Liver (tissue), 9 donors: ENCODE data around the gene SETBP1. TPM values are rescaled to one million over a fixed set of nuclear protein-coding genes. Genes with fewer than 3 reads are reported as not detected.

ENCODE experiments used
- DNase-seq: peaks from one replicate; pipeline ENCODE4 v3.0.0-alpha.2; 2017; ENCODE audit warnings: low spot score
- H3K27ac ChIP-seq, 2 donors: one replicate each; pipeline ENCODE4 v1.7.0; 2013; ENCODE audit warnings: inconsistent platforms in 2 of 2, low read length in 2 of 2, control low read depth in 1 of 2, low read depth in 1 of 2, mild to moderate bottlenecking in 1 of 2
- H3K27me3 ChIP-seq, 4 donors: one replicate each; pipeline versions ENCODE4 v1.6.1 to v1.7.0; 2013; ENCODE audit warnings: low read length in 3 of 4, inconsistent platforms in 1 of 4, mild to moderate bottlenecking in 1 of 4, moderate library complexity in 1 of 4; ENCODE audit not compliant: control insufficient read depth in 4 of 4, insufficient read depth in 4 of 4
- H3K36me3 ChIP-seq, 4 donors: one replicate each; pipeline versions ENCODE4 v1.6.1 to v1.7.0; 2013; ENCODE audit warnings: low read length in 3 of 4, mild to moderate bottlenecking in 3 of 4, low read depth in 1 of 4, moderate library complexity in 1 of 4; ENCODE audit not compliant: control insufficient read depth in 4 of 4, insufficient read depth in 3 of 4
- H3K4me1 ChIP-seq, 4 donors: one replicate each; pipeline versions ENCODE4 v1.6.1 to v1.7.0; 2013; ENCODE audit warnings: low read length in 3 of 4, mild to moderate bottlenecking in 3 of 4, moderate library complexity in 1 of 4; ENCODE audit not compliant: control insufficient read depth in 4 of 4, insufficient read depth in 4 of 4
- H3K4me3 ChIP-seq, 3 donors: one replicate each; pipeline versions ENCODE4 v1.6.1 to v1.7.0; 2013; ENCODE audit warnings: low read length in 3 of 3, control low read depth in 1 of 3, low read depth in 1 of 3, mild to moderate bottlenecking in 1 of 3
- H3K9ac ChIP-seq, 2 donors: one replicate each; pipeline ENCODE4 v1.7.0; 2013; ENCODE audit warnings: low read length in 2 of 2, mild to moderate bottlenecking in 2 of 2, moderate library complexity in 2 of 2, control low read depth in 1 of 2, low read depth in 1 of 2
- H3K9me3 ChIP-seq, 4 donors: one replicate each; pipeline versions ENCODE4 v1.6.1 to v1.7.0; 2013; ENCODE audit warnings: low read length in 3 of 4; ENCODE audit not compliant: control insufficient read depth in 4 of 4
- EGR1 ChIP-seq, 2 donors: IDR thresholded peaks; 2 replicates each; pipeline ENCODE4 v1.6.1; 2016 to 2018; ENCODE audit warnings: antibody characterized with exemption in 2 of 2, low read depth in 2 of 2
- FOXA1 ChIP-seq: IDR thresholded peaks from 2 replicates; pipeline ENCODE4 v1.6.1; 2016; ENCODE audit warnings: antibody characterized with exemption
- FOXA2 ChIP-seq: IDR thresholded peaks from 2 replicates; pipeline ENCODE4 v1.6.1; 2016; ENCODE audit warnings: antibody characterized with exemption
- GABPA ChIP-seq, 2 donors: IDR thresholded peaks in 1 of 2; conservative IDR thresholded peaks in 1 of 2; 2 replicates each; pipeline ENCODE4 v1.6.1; 2016; ENCODE audit warnings: antibody characterized with exemption in 2 of 2, mild to moderate bottlenecking in 1 of 2, moderate library complexity in 1 of 2
- HNF4A ChIP-seq, 2 donors: conservative IDR thresholded peaks; 2 replicates each; pipeline ENCODE4 v1.6.1; 2016; ENCODE audit warnings: antibody characterized with exemption in 2 of 2, mild to moderate bottlenecking in 2 of 2
- HNF4G ChIP-seq: IDR thresholded peaks from 2 replicates; pipeline ENCODE4 v1.6.1; 2016; ENCODE audit warnings: antibody characterized with exemption
- JUND ChIP-seq, 2 donors: IDR thresholded peaks; 2 replicates each; pipeline ENCODE4 v1.6.1; 2016; ENCODE audit warnings: antibody characterized with exemption in 2 of 2
- NR2F2 ChIP-seq: IDR thresholded peaks from 2 replicates; pipeline ENCODE4 v1.6.1; 2016; ENCODE audit warnings: antibody characterized with exemption
- RAD21 ChIP-seq, 2 donors: IDR thresholded peaks; 2 replicates each; pipeline ENCODE4 v1.6.1; 2016; ENCODE audit warnings: antibody characterized with exemption in 2 of 2, mild to moderate bottlenecking in 2 of 2
- REST ChIP-seq: IDR thresholded peaks from 2 replicates; pipeline ENCODE4 v1.6.1; 2016; ENCODE audit warnings: antibody characterized with exemption, mild to moderate bottlenecking
- RXRA ChIP-seq, 2 donors: IDR thresholded peaks; 2 replicates each; pipeline ENCODE4 v1.6.1; 2017 to 2018; ENCODE audit warnings: antibody characterized with exemption in 2 of 2, mild to moderate bottlenecking in 1 of 2
- SP1 ChIP-seq: IDR thresholded peaks from 2 replicates; pipeline ENCODE4 v1.6.1; 2018; ENCODE audit warnings: antibody characterized with exemption, mild to moderate bottlenecking
- YY1 ChIP-seq: IDR thresholded peaks from 2 replicates; pipeline ENCODE4 v1.6.1; 2016; ENCODE audit warnings: antibody characterized with exemption, mild to moderate bottlenecking
- WGBS: extraction: QIAGEN DNeasy Blood & Tissue Kit; methylation state at CpG from one replicate; pipeline ENCODE4 v1.1.7; 2013; 5-methylcytosine and 5-hydroxymethylcytosine counted together
- polyA plus RNA-seq, 2 donors: library from polyadenylated mRNA; stranded (reverse) in 1 of 2; unstranded in 1 of 2; fragments of 200-250 nt in 1 of 2; fragments of >200 nt in 1 of 2; fragmentation: Nextera tagmentation in 1 of 2; extraction: Ambion mirVana in 1 of 2; gene quantifications; one replicate each; pipeline versions ENCODE4 v1.2.1 to v1.2.3, GENCODE V29; 2013 to 2015
- total RNA-seq, 2 donors: library from RNA; depleted of rRNA; stranded (reverse); fragments of >200 nt; gene quantifications; one replicate each; pipeline ENCODE4 v1.2.3, GENCODE V29; 2014
- TF ChIP-seq, protein P1 (sequence below): IDR thresholded peaks from 2 replicates; pipeline ENCODE4 v1.6.1; 2016; ENCODE audit warnings: antibody characterized with exemption
- TF ChIP-seq, protein P2 (sequence below): fragments of 150-350 bp; IDR thresholded peaks from 2 replicates; pipeline ENCODE4 v1.5.1; 2017; ENCODE audit warnings: improper control_type of control experiment, low read depth, low read length; ENCODE audit not compliant: missing input control
- TF ChIP-seq, protein P3 (sequence below): IDR thresholded peaks from 2 replicates; pipeline ENCODE4 v1.6.1; 2016; ENCODE audit warnings: antibody characterized with exemption
- TF ChIP-seq, protein P4 (sequence below): IDR thresholded peaks from 2 replicates; pipeline ENCODE4 v1.6.1; 2016; ENCODE audit warnings: antibody characterized with exemption
- donor health status: healthy.
- donor health status: healthy.
- donor health status: healthy.
- donor health status: healthy.
- donor health status: healthy.

The SETBP1 gene
- total and polyA plus RNA-seq, 4 donors: 2.5 to 15.8 (median 4.7) TPM

DNA sequence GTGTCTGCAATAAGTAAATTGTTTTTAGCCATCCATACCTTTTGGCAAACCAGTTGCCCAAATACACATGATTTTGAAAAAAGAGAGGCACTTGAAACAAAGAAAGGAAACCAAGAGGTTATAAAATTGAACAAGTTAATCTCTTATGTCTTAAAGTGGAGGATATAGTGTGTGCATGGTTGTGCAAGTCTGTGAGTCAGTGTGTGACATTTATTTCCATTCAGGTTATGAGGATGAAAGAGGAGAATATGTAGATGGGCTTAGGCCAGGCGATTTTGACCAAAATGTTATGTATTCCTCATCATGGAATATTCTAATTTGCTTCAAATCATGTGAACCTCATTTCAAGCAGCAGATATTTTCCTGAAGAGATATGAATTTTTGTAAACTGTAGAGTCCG is 123.3 kb downstream of the SETBP1 start:
- 94% methylated on average over 2 of the region's 2 CpGs for WGBS

More for the DNA sequence above, 123.3 kb downstream of the SETBP1 start:
- no peaks in the 10 kb centered on the region for H3K9me3 ChIP-seq
- H3K4me3 ChIP-seq: no peak overlapping the region
- no peak overlapping the region for H3K27ac ChIP-seq
- TF ChIP-seq HNF4A (conservative IDR thresholded peaks at IDR 0.05) (no peak), FOXA1 (no peak), RXRA (IDR thresholded peaks at IDR 0.05) (no peak), NR2F2 (no peak), RAD21 (IDR thresholded peaks at IDR 0.05) (no peak), JUND (IDR thresholded peaks at IDR 0.05) (no peak), FOXA2 (no peak), GABPA (IDR thresholded peaks at IDR 0.05 in 1 of 2, conservative IDR thresholded peaks at IDR 0.05 in 1 of 2) (no peak), HNF4G (no peak), REST (no peak), YY1 (no peak), SP1 (no peak), EGR1 (IDR thresholded peaks at IDR 0.05; ENCODE audit: low read depth in 2 of 2) (no peak)
- TF ChIP-seq, protein P1, sequence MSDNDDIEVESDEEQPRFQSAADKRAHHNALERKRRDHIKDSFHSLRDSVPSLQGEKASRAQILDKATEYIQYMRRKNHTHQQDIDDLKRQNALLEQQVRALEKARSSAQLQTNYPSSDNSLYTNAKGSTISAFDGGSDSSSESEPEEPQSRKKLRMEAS: no peak
- TF ChIP-seq, protein P2, sequence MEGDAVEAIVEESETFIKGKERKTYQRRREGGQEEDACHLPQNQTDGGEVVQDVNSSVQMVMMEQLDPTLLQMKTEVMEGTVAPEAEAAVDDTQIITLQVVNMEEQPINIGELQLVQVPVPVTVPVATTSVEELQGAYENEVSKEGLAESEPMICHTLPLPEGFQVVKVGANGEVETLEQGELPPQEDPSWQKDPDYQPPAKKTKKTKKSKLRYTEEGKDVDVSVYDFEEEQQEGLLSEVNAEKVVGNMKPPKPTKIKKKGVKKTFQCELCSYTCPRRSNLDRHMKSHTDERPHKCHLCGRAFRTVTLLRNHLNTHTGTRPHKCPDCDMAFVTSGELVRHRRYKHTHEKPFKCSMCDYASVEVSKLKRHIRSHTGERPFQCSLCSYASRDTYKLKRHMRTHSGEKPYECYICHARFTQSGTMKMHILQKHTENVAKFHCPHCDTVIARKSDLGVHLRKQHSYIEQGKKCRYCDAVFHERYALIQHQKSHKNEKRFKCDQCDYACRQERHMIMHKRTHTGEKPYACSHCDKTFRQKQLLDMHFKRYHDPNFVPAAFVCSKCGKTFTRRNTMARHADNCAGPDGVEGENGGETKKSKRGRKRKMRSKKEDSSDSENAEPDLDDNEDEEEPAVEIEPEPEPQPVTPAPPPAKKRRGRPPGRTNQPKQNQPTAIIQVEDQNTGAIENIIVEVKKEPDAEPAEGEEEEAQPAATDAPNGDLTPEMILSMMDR: no peak
- TF ChIP-seq, protein P3, sequence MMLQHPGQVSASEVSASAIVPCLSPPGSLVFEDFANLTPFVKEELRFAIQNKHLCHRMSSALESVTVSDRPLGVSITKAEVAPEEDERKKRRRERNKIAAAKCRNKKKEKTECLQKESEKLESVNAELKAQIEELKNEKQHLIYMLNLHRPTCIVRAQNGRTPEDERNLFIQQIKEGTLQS: no peak
- TF ChIP-seq, protein P4, sequence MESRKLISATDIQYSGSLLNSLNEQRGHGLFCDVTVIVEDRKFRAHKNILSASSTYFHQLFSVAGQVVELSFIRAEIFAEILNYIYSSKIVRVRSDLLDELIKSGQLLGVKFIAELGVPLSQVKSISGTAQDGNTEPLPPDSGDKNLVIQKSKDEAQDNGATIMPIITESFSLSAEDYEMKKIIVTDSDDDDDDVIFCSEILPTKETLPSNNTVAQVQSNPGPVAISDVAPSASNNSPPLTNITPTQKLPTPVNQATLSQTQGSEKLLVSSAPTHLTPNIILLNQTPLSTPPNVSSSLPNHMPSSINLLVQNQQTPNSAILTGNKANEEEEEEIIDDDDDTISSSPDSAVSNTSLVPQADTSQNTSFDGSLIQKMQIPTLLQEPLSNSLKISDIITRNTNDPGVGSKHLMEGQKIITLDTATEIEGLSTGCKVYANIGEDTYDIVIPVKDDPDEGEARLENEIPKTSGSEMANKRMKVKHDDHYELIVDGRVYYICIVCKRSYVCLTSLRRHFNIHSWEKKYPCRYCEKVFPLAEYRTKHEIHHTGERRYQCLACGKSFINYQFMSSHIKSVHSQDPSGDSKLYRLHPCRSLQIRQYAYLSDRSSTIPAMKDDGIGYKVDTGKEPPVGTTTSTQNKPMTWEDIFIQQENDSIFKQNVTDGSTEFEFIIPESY: no peak
- H3K9ac ChIP-seq: no peak overlapping the region
- H3K4me1 ChIP-seq: peaks cover 10 to 25% (median 15%) of the 10 kb centered on the region in 4 donors
- H3K27me3 ChIP-seq: no peaks in the 10 kb centered on the region
- no peaks in the 10 kb centered on the region for H3K36me3 ChIP-seq
- DNase-seq: no peak
